OCI-LY7 (cell line): ENCODE data around the gene ARRDC1.

Experiments
- EZH2phosphoT487 ChIP-seq: fragments of 200-600 bp; sonication (generic); IDR thresholded peaks from 2 replicates; pipeline ENCODE4 v1.6.1; 2018; ENCODE audit warnings: low read depth, borderline replicate concordance, mild to moderate bottlenecking, mixed run types, antibody characterized with exemption, low read length, moderate library complexity, mixed read lengths
- TF ChIP-seq, protein P1 (sequence below): fragments of 200-600 bp; sonication (generic); conservative IDR thresholded peaks from 2 replicates; pipeline ENCODE4 v1.5.1; 2014; ENCODE audit warnings: mild to moderate bottlenecking, antibody characterized with exemption, low read length, moderate library complexity, mixed read lengths

DNA sequence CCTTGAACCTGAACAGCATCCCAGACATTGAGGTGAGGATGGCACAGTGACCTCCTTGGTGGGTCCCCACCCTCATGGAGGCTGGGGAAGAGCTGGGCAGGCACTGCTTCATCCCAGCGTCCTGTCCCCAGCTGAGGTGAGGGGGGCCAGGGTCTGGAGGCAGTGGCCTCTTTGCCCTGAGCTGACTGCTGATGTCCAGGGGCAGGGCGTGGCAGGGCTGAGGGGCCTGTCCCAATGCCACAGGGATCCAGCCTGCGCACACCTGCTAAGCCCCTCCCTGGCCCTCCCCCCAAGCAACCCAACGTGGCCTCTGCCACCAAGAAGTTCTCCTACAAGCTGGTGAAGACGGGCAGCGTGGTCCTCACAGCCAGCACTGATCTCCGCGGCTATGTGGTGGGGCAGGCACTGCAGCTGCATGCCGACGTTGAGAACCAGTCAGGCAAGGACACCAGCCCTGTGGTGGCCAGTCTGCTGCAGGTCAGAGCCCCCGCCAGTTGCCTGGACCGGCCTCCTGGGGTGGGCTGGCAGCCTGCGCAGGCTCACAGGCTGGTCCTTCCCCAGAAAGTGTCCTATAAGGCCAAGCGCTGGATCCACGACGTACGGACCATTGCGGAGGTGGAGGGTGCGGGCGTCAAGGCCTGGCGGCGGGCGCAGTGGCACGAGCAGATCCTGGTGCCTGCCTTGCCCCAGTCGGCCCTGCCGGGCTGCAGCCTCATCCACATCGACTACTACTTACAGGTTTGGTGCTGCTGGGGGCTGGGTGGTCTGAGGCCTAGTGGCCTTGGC is 8.4 kb downstream of the ARRDC1 start:
- TF ChIP-seq, protein P1, sequence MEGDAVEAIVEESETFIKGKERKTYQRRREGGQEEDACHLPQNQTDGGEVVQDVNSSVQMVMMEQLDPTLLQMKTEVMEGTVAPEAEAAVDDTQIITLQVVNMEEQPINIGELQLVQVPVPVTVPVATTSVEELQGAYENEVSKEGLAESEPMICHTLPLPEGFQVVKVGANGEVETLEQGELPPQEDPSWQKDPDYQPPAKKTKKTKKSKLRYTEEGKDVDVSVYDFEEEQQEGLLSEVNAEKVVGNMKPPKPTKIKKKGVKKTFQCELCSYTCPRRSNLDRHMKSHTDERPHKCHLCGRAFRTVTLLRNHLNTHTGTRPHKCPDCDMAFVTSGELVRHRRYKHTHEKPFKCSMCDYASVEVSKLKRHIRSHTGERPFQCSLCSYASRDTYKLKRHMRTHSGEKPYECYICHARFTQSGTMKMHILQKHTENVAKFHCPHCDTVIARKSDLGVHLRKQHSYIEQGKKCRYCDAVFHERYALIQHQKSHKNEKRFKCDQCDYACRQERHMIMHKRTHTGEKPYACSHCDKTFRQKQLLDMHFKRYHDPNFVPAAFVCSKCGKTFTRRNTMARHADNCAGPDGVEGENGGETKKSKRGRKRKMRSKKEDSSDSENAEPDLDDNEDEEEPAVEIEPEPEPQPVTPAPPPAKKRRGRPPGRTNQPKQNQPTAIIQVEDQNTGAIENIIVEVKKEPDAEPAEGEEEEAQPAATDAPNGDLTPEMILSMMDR = no peak
- TF ChIP-seq EZH2phosphoT487 = no peak
